Breast epithelium (tissue), 4 donors: Measurements from ENCODE around the gene PELI2. TPM values are rescaled to one million over a fixed set of nuclear protein-coding genes. Genes with fewer than 3 reads are reported as not detected.

Experiments used
- DNase-seq, 2 donors: peaks; one replicate each; pipeline ENCODE4 v3.0.0-alpha.2; 2019; ENCODE audit warnings: low spot score in 2 of 2
- H3K27ac ChIP-seq, 2 donors: fragments of 200-600 bp; sonication (generic) in 1 of 2; one replicate each; pipeline ENCODE4 v1.5.1; 2016 to 2019; ENCODE audit warnings: mild to moderate bottlenecking in 1 of 2
- H3K27me3 ChIP-seq, 2 donors: fragments of 200-600 bp; sonication (generic) in 1 of 2; one replicate each; pipeline versions ENCODE4 v1.5.1 to v1.6.0; 2017 to 2019; ENCODE audit warnings: control low read depth in 1 of 2, mild to moderate bottlenecking in 1 of 2
- H3K36me3 ChIP-seq: fragments of 200-600 bp; one replicate; pipeline ENCODE4 v1.5.1; 2019
- H3K4me1 ChIP-seq, 2 donors: fragments of 200-600 bp; sonication (generic); one replicate each; pipeline ENCODE4 v1.5.1; 2016 to 2019; ENCODE audit warnings: control low read depth in 1 of 2
- H3K4me3 ChIP-seq, 3 donors: fragments of 200-600 bp; sonication (generic); 1 replicate in 2 of 3; 2 replicates in 1 of 3; pipeline ENCODE4 v1.5.1; 2016 to 2019; ENCODE audit warnings: mild to moderate bottlenecking in 3 of 3, moderate library complexity in 2 of 3
- H3K9me3 ChIP-seq, 2 donors: fragments of 200-600 bp; sonication (generic) in 1 of 2; one replicate each; pipeline ENCODE4 v1.5.1; 2016 to 2019; ENCODE audit warnings: control low read depth in 1 of 2
- POLR2A ChIP-seq: fragments of 450-650 bp; IDR thresholded peaks from one replicate; pipeline ENCODE4 v1.6.1; 2016; ENCODE audit warnings: antibody characterized with exemption, mild to moderate bottlenecking, moderate library complexity
- POLR2AphosphoS5 ChIP-seq, 3 donors: sonication (generic); formaldehyde crosslinking; IDR thresholded peaks; one replicate each; pipeline ENCODE4 v1.6.1; 2017; ENCODE audit warnings: antibody characterized with exemption in 3 of 3
- intact Hi-C: fragments of 100-400 bp; cut with DNase I; formaldehyde crosslinking; loops from one replicate; pipeline ENCODE4 v1.15.1; 2023; ENCODE audit warnings: low total_unique reads
- total RNA-seq, 3 donors: library from RNA; depleted of rRNA; stranded (reverse); fragments of >200 nt; gene quantifications; one replicate each; pipeline ENCODE4 v1.1.0, GENCODE V29; 2016
- TF ChIP-seq, protein P1 (sequence below), 3 donors: fragments of 450-650 bp; IDR thresholded peaks; one replicate each; pipeline ENCODE4 v1.5.1; 2016 to 2017; ENCODE audit warnings: antibody characterized with exemption in 3 of 3, mild to moderate bottlenecking in 3 of 3, moderate library complexity in 3 of 3

Gene PELI2
- total RNA-seq, 3 donors from 2014 or later: 11.5 to 24.1 (median 16.2) TPM

DNA sequence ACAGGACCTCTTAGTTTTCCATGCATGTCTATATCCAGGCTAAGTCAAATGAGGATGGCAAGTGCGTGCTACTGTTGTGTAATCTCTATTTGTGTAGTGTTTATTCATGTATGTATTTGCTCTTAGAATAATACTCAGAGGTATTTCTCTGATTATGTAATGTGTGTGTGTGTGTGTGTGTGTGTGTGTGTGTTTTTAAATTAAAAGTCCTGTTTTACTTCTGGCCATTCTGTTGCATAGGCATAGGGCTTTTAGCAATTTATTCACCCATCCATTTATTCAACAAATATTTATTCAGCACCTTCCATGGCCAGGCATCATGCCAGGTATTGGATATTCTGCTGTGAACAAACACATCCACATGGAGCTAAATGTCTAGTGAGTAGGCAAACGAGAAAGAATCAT lies 63.5 kb downstream of the PELI2 start:
- Histone ChIP-seq H3K4me3 (no peak overlapping the region), H3K27ac (peak overlapping the region in 1 of 2 donors; percentile 9), H3K36me3 (no peaks in the 10 kb centered on the region), H3K4me1 (no peaks in the 10 kb centered on the region), H3K9me3 (no peaks in the 10 kb centered on the region), H3K27me3 (no peaks in the 10 kb centered on the region)
- DNase-seq: peak; percentile 35 to 78
- intact Hi-C loops: no loop called here
- TF ChIP-seq, protein P1, sequence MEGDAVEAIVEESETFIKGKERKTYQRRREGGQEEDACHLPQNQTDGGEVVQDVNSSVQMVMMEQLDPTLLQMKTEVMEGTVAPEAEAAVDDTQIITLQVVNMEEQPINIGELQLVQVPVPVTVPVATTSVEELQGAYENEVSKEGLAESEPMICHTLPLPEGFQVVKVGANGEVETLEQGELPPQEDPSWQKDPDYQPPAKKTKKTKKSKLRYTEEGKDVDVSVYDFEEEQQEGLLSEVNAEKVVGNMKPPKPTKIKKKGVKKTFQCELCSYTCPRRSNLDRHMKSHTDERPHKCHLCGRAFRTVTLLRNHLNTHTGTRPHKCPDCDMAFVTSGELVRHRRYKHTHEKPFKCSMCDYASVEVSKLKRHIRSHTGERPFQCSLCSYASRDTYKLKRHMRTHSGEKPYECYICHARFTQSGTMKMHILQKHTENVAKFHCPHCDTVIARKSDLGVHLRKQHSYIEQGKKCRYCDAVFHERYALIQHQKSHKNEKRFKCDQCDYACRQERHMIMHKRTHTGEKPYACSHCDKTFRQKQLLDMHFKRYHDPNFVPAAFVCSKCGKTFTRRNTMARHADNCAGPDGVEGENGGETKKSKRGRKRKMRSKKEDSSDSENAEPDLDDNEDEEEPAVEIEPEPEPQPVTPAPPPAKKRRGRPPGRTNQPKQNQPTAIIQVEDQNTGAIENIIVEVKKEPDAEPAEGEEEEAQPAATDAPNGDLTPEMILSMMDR (IDR thresholded peaks at IDR 0.05): no peak
- TF ChIP-seq POLR2AphosphoS5 (IDR thresholded peaks at IDR 0.05) (no peak), POLR2A (no peak)

DNA sequence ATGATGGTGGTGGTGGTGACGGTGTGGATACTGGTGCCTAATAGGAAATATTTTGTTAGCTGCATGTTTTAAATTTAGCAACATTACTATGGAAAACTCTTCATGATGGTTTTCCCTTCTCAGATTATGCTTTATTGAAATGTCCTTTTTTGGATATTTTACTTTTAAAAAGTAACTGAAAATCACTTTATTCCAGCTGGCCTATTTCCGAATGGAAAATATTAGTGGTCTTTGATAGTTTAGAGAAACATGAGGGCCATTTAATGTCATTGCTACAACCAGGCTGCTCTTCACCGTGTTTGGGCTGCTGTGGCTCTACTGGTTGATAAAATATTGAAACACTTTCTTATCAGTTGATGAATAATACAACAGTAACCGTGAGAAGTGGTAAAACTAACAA lies 64.2 kb downstream of the PELI2 start:
- Histone ChIP-seq H3K27me3 (no peaks in the 10 kb centered on the region), H3K9me3 (no peaks in the 10 kb centered on the region), H3K4me1 (no peaks in the 10 kb centered on the region), H3K4me3 (no peak overlapping the region), H3K27ac (peak overlapping the region in 1 of 2 donors; percentile 9), H3K36me3 (no peaks in the 10 kb centered on the region)
- intact Hi-C loops: no loop called here
- TF ChIP-seq POLR2AphosphoS5 (IDR thresholded peaks at IDR 0.05) (no peak), POLR2A (no peak)
- TF ChIP-seq, protein P1 (IDR thresholded peaks at IDR 0.05): no peak
- DNase-seq: no peak

DNA sequence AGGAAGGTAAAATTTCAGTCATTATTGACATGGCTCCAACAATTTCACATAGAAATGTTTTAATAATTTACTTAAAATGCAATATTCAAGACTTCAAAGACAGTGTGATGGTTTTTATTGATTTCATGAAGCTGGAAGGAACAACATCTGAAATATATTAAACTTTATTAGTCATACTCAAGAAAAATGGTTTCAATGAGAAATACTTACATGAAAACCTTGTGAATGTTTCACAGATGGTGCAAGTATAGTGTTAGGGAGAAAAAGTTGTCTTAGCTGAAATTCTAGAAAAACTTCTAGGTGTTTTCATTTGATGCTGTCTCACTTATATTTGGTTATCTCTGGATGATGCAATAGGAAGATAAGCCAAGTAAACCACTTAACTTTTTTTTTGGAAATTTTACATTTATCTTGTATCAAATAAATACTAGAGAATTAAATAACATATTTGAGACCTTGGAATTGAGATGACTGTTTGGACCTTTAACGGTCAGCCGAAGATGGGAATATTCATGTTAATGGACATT lies 65.5 kb downstream of the PELI2 start:
- no peaks in the 10 kb centered on the region for H3K36me3 ChIP-seq
- intact Hi-C loops: no loop called here
- H3K9me3 ChIP-seq: no peaks in the 10 kb centered on the region
- DNase-seq: no peak
- no peak overlapping the region for H3K4me3 ChIP-seq
- H3K27ac ChIP-seq: no peak overlapping the region
- H3K4me1 ChIP-seq: no peaks in the 10 kb centered on the region
- no peaks in the 10 kb centered on the region for H3K27me3 ChIP-seq
- TF ChIP-seq, protein P1 (IDR thresholded peaks at IDR 0.05): no peak
- no peak for TF ChIP-seq POLR2A
- TF ChIP-seq POLR2AphosphoS5 (IDR thresholded peaks at IDR 0.05): no peak

DNA sequence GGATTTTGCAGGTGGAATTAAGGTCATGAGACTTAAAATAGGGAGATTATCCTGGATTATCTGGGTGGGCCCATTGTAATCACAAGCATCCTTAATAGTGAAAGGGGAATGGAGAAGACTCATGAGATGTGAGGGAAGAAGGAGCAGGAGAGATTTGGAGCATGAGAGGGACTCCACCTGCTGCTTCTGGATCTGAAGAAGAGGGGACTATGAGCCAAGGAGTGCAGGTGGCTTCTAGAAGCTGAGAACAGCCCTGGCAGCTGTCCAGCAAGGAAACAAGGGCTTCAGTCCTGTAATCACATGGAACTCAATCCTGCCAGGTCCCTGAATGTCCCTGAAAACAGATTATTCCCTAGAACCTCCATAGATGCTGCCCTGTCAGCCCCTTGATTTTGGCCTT lies 67.8 kb downstream of the PELI2 start:
- Histone ChIP-seq H3K27me3 (no peaks in the 10 kb centered on the region), H3K4me3 (no peak overlapping the region), H3K27ac (no peak overlapping the region), H3K36me3 (no peaks in the 10 kb centered on the region), H3K9me3 (no peaks in the 10 kb centered on the region), H3K4me1 (no peaks in the 10 kb centered on the region)
- intact Hi-C loops: no loop called here
- TF ChIP-seq POLR2AphosphoS5 (IDR thresholded peaks at IDR 0.05): no peak
- no peak for TF ChIP-seq POLR2A
- TF ChIP-seq, protein P1 (IDR thresholded peaks at IDR 0.05): no peak
- no peak for DNase-seq

DNA sequence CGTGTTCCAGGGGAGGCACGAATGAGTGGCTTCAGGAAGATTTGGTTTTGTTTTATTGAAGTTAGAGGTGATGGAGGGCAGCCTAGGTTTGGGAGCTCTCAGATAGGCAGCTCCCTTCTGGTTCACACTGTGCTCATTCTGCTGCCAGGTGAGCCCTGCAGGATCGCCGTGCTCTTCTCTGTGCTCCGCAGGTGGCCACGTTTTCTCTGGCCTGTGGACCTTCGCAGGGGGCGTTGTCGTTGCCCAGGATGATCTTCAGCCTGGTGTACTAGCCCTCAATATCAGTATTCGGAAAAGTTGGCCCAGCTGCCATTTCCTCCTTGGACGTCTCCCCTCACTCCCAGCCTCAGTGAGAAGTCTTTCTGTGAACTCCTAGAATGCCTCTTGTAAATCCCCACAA lies 69.5 kb downstream of the PELI2 start:
- H3K36me3 ChIP-seq: no peaks in the 10 kb centered on the region
- H3K27ac ChIP-seq: no peak overlapping the region
- no peaks in the 10 kb centered on the region for H3K27me3 ChIP-seq
- H3K9me3 ChIP-seq: no peaks in the 10 kb centered on the region
- DNase-seq: no peak
- intact Hi-C loops: no loop called here
- TF ChIP-seq, protein P1 (IDR thresholded peaks at IDR 0.05): no peak
- TF ChIP-seq POLR2AphosphoS5 (IDR thresholded peaks at IDR 0.05) (no peak), POLR2A (no peak)
- no peaks in the 10 kb centered on the region for H3K4me1 ChIP-seq
- H3K4me3 ChIP-seq: no peak overlapping the region
